Right hindlimb (tissue), 1 donor: Measurements from ENCODE around the gene LIMS1.
"Not testable (repeated sequence)": the region's sequence is repeated elsewhere in the genome, so short reads cannot be mapped to it uniquely, and the experiment has no call there.

Source experiments
- DNase-seq: peaks from one replicate; pipeline ENCODE4 v3.0.0-alpha.2; 2018

LIMS1 gene

DNA sequence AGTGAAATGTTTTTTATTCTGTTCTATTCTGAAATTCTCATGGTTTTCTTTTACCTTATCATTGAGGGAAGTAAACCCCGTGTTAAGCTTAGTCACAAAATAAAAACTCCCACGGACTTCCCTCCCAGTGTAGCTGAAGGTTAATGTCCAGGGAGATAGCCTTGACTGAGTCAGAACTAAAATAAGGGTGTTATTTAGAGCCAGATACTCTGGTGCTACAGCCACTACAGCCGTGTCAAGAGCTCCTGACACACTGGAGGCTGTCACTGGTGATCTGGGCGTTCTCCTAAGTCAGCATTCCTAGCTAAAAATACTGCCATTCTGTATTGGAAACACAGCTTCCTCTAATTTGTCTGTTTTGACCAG lies 103.0 kb downstream of the LIMS1 start:
- no peak for DNase-seq

DNA sequence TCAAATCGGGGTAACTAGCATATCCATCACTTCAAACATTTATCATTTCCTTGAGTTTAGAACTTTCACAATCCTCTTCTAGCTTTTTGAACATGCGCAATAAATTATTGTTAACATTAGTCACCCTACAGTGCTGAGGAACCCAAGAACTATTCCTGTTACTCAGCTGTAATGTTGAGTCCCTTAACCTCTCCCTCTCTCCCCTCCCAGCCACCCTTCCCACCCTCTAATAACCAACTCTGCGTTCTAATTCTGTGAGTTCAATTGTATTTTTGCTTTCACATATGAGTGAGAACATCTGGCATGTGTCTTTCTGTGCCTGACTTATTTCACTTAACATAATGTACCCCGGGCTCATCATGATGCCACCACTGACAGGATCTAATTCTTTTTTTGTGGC lies 106.5 kb downstream of the LIMS1 start:
- DNase-seq: no peak

DNA sequence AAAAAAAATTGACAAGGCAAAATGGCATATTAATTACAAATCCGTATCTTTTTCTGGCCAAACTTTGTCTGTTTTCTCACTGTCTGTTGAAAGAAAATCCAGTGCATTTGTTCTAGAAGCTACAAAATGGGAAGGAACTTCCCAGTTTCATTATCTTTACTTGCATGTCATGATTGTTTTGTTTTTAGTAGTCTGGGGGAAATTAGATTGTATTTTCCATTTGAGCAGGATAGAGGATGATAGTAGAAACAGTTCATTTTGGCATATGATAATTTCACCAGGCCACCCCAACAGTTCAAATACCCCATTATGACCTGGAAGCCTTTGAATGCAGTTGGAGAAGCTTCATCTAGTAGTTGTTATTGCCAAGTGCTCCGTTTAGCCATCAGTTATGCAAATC lies 107.5 kb downstream of the LIMS1 start:
- no peak for DNase-seq

DNA sequence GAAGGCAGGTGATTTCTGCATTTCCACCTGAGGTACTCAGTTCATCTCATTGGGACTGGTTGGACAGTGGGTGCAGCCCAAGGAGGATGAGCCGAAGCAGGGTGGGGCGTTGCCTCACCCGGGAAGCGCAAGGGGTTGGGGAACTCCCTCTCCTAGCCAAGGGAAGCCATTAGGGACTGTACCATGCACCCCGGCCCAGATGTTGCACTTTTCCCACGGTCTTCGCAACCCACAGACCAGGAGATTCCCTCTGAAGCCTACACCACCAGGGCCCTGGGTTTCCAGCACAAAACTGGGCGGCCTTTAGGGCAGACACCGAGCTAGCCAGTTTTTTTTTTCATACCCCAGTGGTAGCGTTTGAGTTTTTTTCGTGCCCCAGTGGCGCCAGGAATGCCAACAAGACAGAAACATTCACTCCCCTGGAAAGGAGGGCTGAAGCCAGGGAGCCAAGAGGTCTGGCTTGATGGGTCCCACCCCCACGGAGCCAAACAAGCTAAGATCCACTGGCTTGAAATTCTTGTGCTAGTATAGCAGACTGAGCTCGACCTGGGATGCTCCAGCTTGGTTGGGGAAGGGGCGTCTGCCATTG lies 109.1 kb downstream of the LIMS1 start:
- no peak for DNase-seq

DNA sequence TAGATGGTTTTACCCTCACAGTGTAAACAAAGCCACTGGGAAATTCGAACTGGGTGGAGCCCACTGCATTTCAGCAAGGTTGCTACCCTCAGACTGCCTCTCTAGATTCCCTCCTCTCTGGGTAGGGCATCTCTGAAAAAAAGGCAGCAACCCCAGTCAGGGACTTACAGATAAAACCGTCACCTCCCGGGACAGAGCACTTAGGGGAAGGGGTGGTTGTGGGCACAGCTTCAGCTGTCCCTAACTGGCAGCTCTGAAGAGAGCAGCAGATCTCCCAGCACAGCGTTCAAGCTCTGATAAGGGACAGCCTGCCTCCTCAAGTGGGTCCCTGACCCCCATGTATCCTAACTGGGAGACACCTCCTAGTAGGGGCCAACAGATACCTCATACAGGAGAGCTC lies 109.6 kb downstream of the LIMS1 start:
- not testable (repeated sequence) for DNase-seq

DNA sequence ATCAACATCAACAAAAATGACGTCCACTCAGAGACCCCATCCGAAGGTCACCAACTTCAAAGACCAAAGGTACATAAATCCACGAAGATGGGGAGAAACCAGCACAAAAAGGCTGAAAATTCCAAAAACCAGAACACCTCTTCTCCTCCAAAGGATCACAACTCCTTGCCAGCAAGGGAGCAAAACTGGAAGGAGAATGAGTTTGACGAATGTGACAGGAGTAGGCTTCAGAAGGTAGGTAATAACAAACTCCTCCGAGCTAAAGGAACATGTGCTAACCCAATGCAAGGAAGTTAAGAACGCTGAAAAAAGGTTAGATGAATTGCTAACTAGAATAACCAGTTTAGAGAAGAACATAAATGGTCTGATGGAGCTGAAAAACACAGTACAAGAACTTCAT lies 110.2 kb downstream of the LIMS1 start:
- DNase-seq: not testable (repeated sequence)

DNA sequence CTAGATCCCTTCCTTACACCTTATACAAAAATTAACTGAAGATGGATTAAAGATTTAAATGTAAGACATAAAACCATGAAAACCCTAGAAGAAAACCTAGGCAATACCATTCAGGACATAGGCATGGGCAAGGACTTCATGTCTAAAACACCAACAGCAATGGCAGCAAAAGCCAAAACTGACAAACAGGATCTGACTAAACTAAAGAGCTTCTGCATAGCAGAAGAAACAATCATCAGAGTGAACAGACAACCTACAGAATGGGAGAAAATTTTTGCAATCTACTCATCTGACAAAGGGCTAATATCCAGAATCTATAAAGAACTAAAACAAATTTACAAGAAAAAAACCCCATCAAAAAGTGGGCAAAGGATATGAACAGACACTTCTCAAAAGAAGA lies 114.5 kb downstream of the LIMS1 start:
- DNase-seq: not testable (repeated sequence)

DNA sequence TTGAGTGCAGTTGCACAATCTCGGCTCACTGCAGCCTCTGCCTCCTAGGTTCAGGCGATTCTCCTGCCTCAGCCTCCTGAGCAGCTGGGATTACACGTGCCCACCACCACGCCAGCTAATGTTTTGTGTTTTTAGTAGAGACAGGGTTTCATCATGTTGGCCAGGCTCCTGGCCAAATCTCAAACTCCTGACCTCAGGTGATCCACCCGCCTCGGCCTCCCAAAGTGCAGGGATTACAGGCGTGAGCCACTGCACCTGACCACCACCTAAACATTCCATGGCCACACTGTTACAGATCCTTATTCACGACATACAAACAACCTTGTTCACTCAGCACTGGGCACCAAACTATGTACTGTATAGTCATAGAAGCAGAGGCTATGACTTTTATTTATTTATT lies 116.2 kb downstream of the LIMS1 start:
- DNase-seq: not testable (repeated sequence)

DNA sequence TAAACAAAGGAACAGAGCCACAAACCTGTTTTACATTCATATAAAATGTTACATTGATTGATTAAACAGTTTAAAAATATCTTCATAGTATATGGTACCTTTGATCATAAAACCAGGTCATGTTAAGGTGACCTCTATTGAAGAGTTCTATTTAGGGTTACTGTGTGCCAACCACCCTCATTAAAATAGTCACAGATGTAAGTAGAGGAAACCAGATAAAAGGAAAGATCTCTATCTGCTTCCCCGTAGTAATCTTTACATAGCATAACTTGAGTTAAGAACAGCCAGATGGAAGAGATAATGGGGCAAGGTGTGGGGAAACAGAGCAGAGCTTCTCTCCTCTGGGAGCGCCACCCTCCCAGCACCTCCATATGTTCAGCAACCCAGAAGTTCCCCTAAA lies 117.2 kb downstream of the LIMS1 start:
- not testable (repeated sequence) for DNase-seq

DNA sequence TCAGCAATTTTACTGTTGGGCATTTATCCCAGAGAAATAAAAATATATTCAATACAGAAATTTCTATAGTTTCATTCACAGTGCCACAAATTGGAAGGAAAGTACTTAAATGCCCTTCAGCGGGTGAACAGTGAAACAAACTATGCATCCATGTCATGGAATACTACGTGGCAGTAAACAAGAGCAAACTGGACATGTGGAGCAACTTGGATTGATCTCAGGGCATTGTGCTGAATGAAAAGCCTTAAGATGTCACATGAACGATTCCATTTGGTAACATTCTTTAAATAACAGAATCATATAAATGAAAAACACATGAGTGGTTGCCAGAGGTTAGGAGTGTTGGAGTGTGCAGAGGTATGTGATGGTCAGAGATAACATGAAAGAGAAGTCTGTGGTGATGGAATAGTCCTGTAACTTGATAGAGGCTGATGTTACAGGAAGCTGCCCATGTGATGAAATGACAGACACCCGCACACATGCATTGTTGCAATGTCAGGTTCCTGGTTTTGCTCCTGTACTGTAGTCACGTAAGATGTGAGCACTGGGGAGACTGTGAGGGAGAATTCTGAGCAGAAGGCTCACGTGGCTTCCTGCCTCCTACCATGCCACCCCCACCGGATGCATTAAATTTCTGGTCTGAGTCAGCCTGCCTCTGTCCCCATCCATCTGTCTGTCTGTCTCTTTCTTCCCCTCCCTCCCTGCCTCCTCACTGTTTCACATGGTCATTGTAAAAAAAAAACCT lies 118.1 kb downstream of the LIMS1 start:
- not testable (repeated sequence) for DNase-seq

DNA sequence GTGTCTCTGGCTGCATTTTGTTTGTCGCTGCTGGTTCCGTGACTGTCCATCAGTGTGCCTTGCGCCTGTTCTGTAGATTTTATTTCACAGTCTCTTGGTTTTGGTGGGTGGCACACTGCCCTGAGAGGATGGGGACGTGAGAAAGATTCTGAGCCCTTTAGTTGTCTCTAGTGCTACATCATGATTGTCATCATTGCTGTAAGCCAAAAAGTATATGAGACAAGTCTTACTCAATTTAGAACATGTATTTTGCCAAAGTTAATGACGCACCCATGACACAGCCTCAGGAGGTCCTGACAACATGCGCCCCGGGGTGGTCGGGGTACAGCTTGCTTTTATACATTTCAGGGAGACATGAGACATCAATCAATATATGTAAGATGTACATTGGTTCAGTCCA lies 119.2 kb downstream of the LIMS1 start:
- DNase-seq: not testable (repeated sequence)

DNA sequence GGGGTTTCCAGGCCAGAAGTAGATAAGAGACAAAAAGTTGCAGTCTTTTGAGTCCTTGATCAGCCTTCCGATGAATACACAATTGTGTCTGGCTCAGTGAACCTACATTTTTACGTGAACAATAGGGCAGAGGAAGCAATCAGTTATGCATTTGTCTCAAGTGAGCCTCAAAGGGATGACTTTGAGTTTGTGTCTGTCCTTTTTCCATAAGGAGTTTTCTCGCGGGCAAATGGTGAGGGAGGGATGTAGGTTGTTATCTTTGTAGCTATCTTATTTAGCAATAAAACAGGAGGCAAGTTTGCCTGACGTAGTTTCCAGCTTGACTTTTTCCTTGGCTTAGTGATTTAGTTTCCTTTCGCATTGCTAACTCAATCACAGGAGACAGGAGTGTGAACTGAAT lies 119.6 kb downstream of the LIMS1 start:
- DNase-seq: not testable (repeated sequence)

DNA sequence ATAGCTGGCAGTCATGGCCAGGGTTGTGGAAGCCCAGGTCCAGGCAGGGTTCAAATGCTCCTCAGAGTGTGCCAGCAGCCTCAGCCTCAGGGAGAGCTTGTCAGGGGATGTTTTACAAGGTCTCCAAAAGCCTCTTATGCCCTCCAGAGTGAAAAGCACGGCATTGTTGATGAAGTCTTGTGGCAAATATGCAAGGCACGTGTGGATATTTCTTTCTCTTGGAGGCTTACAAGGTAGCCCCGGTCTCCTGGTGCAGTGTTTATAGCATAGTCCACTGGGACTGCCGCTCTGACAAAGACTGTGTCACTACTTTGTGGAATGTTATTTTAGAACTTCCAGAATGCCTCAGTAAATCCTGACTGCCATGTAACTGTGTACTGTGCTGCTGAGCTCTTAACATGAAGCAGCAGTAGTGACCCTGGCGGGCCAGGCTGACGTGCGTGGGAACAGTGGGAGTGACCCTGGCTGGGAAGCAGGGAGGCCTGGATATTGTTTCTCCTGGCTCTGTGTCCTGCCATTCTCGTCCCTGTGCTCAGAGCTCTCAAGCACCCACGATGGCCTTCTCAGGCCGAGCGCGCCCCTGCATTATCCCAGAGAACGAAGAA lies 120.4 kb downstream of the LIMS1 start:
- peak; percentile 59 for DNase-seq

DNA sequence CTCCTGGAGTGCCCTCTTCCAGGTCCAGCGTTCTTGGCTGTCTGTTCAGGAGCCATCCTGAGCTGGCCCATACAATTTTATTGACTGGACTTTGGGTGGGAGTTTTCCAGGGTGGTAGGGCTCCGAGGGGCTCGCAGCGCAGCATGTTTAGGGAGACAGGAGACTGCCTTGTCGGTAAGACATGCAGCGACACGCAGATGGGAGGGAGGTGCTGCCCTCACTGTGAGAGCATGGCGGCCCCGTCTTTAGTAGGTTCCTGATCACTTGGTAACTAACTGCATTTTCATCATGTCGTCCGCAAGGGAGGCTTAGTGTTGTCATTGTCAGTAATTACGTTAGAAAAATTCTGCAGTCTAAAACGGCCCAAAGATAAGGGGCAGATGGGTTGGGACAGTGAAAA lies 121.0 kb downstream of the LIMS1 start:
- not testable (repeated sequence) for DNase-seq

DNA sequence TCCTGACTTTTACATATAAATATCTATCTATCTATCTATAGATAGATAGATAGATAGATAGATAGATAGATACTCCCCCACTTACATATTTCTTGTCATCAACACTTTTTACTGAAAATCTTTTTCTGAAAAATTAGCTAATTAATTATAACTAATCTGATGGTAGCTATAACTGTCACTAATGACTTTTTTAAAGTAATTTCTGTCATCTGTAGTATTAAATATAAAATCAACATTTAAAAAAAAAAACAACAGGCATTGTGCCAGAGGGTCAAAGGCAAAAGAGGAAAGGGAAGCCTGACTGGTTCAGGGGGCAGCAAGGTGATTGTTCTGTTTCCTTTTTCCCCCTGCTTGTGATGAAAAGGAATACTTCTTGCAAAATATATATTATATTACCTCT lies 122.0 kb downstream of the LIMS1 start:
- not testable (repeated sequence) for DNase-seq

DNA sequence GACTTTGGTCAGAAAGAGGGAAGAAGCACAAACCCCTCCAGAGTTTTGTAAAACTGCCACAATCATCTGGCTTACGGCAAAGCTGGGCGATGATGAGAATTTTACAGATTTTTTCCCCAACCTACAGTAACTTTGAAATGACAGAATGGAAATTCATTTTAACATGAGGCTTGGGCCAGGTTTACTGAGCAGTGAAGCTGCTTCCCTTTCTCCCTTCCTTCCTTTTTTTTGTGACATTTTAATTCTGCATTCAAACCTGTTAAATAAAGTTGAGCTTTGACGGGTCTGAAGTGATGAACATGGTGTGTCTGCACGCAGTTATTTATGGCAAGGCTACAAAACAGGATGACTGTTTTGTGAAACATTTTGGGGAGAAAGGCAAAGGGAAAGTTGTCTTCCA lies 123.2 kb downstream of the LIMS1 start:
- not testable (repeated sequence) for DNase-seq

DNA sequence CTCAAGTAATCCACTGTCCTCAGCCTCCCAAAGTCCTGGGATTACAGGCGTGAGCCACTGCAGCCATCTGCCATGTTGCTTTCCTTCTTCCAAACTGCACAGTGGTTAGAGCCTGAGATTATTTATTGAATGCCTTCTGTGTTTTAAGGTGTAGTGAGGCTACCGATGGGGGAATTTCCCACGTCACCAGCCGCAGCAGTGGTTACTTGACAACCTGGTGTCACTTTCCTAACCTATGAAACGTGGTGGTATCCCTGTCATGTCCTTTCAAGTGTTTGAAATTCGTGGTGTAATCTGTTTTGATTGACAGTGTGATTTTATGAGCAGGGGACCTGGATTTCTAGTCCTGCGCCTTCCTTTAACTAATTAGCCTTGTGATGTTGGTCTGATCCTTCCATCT lies 124.3 kb downstream of the LIMS1 start:
- DNase-seq: not testable (repeated sequence)

DNA sequence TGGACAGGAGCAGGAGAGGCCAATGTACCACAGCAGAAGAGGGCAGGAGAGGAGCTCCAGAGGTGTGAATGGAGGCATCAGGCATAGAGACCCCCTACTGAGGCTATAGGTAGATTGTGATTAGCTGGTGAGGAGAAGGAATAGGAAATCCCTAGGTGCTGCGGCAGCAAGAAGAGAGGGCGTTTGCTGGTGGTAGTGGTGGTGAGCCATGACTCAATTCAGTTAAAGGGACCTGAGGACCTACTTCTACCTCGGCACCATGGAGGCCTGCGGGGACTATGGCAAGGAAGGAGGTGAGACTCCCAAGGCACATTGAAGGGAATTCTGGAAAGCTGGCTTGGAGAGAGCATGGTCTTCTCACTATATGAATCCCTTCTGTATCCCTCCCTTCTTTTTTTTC lies 127.2 kb downstream of the LIMS1 start:
- DNase-seq: not testable (repeated sequence)

DNA sequence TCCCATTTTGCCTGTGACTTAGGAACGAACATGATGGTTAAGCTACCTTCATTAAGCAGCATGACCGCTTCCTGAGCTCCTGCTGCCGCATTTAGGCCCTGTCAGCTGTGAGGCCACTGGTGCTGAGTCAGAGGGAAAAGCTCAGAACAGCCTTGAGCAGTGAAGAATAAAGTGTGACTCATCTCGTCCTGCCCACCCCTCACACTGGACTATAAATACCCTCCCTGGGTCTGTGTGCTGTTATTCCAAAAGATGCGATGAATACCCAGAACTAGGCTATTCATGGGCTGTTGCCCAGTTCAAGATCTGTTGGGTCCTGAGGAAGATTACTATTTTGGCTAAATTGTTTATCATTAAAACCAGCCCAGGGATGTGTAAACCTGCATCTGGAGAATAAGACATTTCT lies 127.9 kb downstream of the LIMS1 start:
- DNase-seq: peak; percentile 34

DNA sequence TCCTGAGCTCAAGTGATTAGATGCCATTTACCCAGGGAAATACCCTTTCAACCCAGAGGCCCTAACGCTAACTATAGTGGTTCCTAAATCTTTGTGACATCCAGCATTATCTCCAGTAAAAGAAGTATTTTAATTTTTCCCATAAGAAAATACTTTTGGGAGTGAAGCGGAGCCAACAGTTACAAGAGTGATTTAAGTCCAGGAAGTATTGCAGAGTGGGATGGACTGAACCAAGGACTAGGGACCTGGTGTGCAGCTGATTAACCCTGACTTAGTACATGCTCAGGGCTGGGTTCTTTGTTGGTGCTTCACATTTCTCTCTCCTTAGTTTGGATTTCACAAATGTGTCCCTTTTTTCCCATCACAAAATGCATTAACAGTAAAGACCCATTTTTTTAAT lies 129.1 kb downstream of the LIMS1 start:
- DNase-seq: not testable (repeated sequence)

DNA sequence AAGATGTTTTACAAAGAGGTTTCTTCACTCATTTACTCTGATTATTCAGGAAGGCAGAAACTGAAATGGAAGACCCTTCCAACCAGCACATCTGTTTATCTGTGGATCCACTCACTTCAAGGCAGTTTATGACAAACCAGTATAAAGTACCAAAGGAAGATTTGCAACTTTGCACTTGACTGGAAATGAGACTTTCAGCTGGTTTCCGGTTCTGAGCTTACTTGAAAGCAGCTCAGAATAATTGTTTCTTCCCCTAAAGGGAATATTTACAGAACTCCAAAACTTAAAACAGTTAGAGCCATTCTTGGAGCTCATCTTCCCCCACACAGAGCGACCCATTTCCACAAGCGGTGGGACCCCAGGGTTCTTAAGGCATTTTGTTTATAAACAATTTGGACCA lies 129.8 kb downstream of the LIMS1 start:
- not testable (repeated sequence) for DNase-seq

DNA sequence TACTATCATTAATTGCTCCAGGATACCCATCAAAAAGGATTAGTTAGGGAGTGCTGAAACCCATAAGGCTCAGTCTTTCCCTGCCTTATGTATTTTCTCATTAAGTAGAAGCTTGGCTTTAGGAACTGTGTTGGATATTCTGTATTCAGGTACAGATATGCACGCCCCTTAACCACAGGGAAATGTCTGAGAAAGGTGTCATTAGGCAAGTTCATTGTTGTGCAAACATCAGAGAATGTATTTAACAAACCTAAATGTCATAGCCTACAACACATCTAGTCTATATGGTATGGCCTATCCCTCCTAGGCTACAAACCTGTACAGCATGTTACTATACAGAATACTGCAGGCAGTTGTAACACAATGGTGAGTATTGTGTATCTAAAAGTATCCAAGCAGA lies 130.7 kb downstream of the LIMS1 start:
- not testable (repeated sequence) for DNase-seq

DNA sequence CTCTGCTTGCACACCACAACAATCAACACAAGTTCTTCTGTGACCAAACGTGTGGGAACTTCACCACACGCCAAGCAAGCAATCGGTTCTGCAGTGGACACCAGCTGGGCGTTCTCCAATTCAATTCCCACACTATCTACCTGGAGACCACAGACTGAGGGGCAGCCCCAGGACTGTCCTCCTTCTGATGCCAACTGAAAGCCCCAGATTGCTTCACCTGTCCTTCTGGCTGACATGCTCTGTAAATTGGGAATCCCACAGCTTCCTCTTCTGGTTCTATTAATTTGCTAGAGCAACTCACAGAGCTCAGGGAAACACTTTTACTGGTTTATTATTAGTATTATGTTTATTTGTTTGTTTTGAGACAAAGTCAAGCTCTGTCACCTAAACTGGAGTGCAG lies 131.7 kb downstream of the LIMS1 start:
- not testable (repeated sequence) for DNase-seq

DNA sequence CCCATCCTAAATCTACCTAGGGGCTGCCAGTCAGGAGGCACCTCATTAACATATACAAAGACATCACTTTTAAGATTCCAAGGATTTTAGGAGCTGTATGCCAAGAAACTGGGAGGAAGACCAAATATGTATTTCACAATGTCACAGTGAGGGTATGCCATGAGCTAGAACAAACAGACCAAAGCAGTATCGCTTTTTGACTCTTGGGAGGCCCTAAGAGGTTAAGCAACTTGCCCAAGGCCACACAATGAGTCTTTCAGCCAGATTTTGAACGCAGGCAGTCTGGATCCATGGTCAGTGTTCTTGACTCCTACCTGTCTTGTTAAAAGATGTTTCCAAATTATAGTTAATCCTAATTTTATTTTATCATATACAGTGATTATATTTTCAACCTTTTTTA lies 132.9 kb downstream of the LIMS1 start:
- DNase-seq: not testable (repeated sequence)
